ENCODE data around the gene SPRYD3. TPM values are rescaled to one million over a fixed set of nuclear protein-coding genes. Genes with fewer than 3 reads are reported as not detected.

The SPRYD3 gene
- total RNA-seq, 4 donors from 2014 or later = 15.9 to 75.5 (median 28.9) TPM

- H3K4me3 ChIP-seq = peak overlapping the region; percentile 60 to 80
- peak overlapping the region; percentile 94 to 95 for H3K27ac ChIP-seq
- peak; percentile 73 to 80 for DNase-seq
- intact Hi-C loops (cut with DNase I; ENCODE audit: low total_unique reads) = loop anchor here (2.0 kb wide), 1 partner anchor 32 kb away; no protein-coding TSS in a partner anchor
- TF ChIP-seq POLR2A (IDR thresholded peaks at IDR 0.05) = peak in 1 of 2 donors; percentile 8
- TF ChIP-seq CTCF (IDR thresholded peaks at IDR 0.05) = no peak
- no peaks in the 10 kb centered on the region for H3K36me3 ChIP-seq
- H3K4me1 ChIP-seq = peaks cover 0 to 11% of the 10 kb centered on the region in 2 donors
- H3K27me3 ChIP-seq = no peaks in the 10 kb centered on the region
- no peaks in the 10 kb centered on the region for H3K9me3 ChIP-seq
Measured at GRCh38 chr12:53098354-53098981, 19.3 kb upstream of the SPRYD3 start.

GRCh38 chr12:53097564-53098353 is 18.6 kb upstream of the SPRYD3 start, which contains the start of gene IGFBP6:
IGFBP6 (plus strand) TSS chr12:53097667; CDS start chr12:53097718, 51 bp downstream.
- Histone ChIP-seq H3K36me3 (no peaks in the 10 kb centered on the region), H3K4me1 (peaks cover 0 to 11% of the 10 kb centered on the region in 2 donors), H3K27ac (peak within 1 kb of the TSS; percentile 94 to 95), H3K9me3 (no peaks in the 10 kb centered on the region), H3K4me3 (peak within 1 kb of the TSS; percentile 60 to 80), H3K27me3 (no peaks in the 10 kb centered on the region)
- DNase-seq = peak; percentile 66 to 77
- TF ChIP-seq POLR2A (IDR thresholded peaks at IDR 0.05) = peak in 1 of 2 donors; percentile 61
- peak in 3 of 4 experiments; percentile 23 to 48 (median 25) for TF ChIP-seq CTCF (IDR thresholded peaks at IDR 0.05)
- intact Hi-C loops (cut with DNase I; ENCODE audit: low total_unique reads) = loop anchor here (2.0 kb wide), 1 partner anchor 31 kb away; no protein-coding TSS in a partner anchor

GRCh38 chr12:53097207-53097563 is 18.0 kb upstream of the SPRYD3 start:
- peaks cover 0 to 11% of the 10 kb centered on the region in 2 donors for H3K4me1 ChIP-seq
- DNase-seq = no peak
- H3K4me3 ChIP-seq = peak overlapping the region; percentile 60 to 80
- H3K9me3 ChIP-seq = no peaks in the 10 kb centered on the region
- intact Hi-C loops (cut with DNase I; ENCODE audit: low total_unique reads) = no loop called here
- H3K36me3 ChIP-seq = no peaks in the 10 kb centered on the region
- H3K27me3 ChIP-seq = no peaks in the 10 kb centered on the region
- peak overlapping the region; percentile 94 to 95 for H3K27ac ChIP-seq
- TF ChIP-seq CTCF (IDR thresholded peaks at IDR 0.05) (no peak), POLR2A (IDR thresholded peaks at IDR 0.05) (no peak)

- peak overlapping the region; percentile 94 to 95 for H3K27ac ChIP-seq
- H3K4me1 ChIP-seq = peaks cover 0 to 11% of the 10 kb centered on the region in 2 donors
- TF ChIP-seq POLR2A (IDR thresholded peaks at IDR 0.05) (no peak), CTCF (IDR thresholded peaks at IDR 0.05) (no peak)
- no peaks in the 10 kb centered on the region for H3K36me3 ChIP-seq
- H3K9me3 ChIP-seq = no peaks in the 10 kb centered on the region
- DNase-seq = no peak
- intact Hi-C loops (cut with DNase I; ENCODE audit: low total_unique reads) = no loop called here
- peak overlapping the region; percentile 60 to 80 for H3K4me3 ChIP-seq
- H3K27me3 ChIP-seq = no peaks in the 10 kb centered on the region
Measured at GRCh38 chr12:53096759-53097158, 17.6 kb upstream of the SPRYD3 start.

All from uterus (tissue), 4 donors.